GM19238 (cell line): ENCODE data around the gene ABCB9.

ENCODE experiments used
- DNase-seq: peaks from one replicate; pipeline ENCODE4 v3.0.0; 2011; ENCODE audit warnings: low spot score; ENCODE audit not compliant: insufficient read length

The ABCB9 gene

GRCh38 chr12:122994781-122995502 lies 28.7 kb upstream of the ABCB9 start:
- no peak for DNase-seq

- no peak for DNase-seq
Observed at GRCh38 chr12:122994140-122994675, 27.9 kb upstream of the ABCB9 start.

DNA sequence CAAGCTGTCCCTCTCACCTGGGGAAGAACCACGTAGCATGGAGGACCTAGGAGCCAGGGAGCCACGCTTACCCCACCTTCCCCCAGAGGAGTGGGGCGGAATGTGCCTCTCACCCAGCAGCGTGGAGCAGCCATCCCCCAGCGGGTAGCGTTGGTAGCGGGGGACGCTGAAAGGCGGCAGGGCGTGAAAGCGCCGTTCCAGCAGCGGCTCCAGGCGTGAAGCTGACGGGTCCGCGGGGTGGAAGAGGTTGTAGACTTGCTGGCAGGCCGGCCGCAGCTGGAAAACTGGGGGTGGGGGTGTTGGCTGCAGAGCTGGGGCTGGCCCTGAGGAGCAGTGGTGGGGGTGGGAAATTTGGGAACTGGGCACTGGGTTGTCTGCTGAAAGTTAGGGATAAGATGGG lies 26.1 kb upstream of the ABCB9 start:
- no peak for DNase-seq

GRCh38 chr12:122991623-122992275 lies 25.5 kb upstream of the ABCB9 start:
- DNase-seq = no peak

DNA sequence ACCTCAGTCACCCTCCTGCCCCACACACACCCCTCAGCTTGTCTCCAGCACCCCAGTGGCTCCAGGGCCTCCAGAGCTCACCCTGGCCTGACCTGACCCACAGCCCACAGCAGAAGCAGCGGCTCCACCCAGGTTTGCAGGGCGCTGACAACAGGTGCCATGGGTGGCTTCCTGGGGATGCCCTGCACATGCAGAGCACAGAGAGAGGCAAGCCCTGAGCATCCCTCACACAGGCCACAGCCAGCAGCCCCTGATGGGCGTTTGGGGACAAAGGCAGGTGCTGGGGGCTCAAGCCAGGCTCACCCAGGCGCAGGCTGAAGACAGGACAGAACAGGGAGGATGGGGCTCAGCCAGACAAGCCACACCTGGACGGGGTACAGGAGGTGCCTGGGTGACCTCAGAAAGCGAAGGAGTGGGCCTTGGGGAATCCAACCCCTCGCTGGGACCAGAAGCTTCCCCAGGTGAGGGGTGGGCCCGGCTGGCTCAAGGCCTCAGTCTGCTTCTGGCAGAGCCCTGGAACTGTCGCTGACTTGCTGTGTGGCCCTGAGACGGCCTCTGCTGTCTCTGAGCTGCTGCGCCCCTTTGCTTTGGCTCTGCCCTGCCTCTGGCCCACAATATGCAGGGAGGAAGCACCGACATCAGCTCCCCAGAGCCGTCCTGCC lies 24.8 kb upstream of the ABCB9 start:
- DNase-seq = no peak

- no peak for DNase-seq
Observed at GRCh38 chr12:122990561-122990960, 24.3 kb upstream of the ABCB9 start.

GRCh38 chr12:122989874-122990419 lies 23.7 kb upstream of the ABCB9 start:
- no peak for DNase-seq

GRCh38 chr12:122989225-122989839 lies 23.1 kb upstream of the ABCB9 start:
- no peak for DNase-seq

GRCh38 chr12:122988612-122989212 lies 22.4 kb upstream of the ABCB9 start:
- no peak for DNase-seq

- no peak for DNase-seq
Observed at GRCh38 chr12:122988036-122988435, 21.8 kb upstream of the ABCB9 start.

GRCh38 chr12:122987086-122987951 lies 21.1 kb upstream of the ABCB9 start:
- no peak for DNase-seq

- DNase-seq = no peak
Observed at GRCh38 chr12:122986258-122986871, 20.1 kb upstream of the ABCB9 start.

DNA sequence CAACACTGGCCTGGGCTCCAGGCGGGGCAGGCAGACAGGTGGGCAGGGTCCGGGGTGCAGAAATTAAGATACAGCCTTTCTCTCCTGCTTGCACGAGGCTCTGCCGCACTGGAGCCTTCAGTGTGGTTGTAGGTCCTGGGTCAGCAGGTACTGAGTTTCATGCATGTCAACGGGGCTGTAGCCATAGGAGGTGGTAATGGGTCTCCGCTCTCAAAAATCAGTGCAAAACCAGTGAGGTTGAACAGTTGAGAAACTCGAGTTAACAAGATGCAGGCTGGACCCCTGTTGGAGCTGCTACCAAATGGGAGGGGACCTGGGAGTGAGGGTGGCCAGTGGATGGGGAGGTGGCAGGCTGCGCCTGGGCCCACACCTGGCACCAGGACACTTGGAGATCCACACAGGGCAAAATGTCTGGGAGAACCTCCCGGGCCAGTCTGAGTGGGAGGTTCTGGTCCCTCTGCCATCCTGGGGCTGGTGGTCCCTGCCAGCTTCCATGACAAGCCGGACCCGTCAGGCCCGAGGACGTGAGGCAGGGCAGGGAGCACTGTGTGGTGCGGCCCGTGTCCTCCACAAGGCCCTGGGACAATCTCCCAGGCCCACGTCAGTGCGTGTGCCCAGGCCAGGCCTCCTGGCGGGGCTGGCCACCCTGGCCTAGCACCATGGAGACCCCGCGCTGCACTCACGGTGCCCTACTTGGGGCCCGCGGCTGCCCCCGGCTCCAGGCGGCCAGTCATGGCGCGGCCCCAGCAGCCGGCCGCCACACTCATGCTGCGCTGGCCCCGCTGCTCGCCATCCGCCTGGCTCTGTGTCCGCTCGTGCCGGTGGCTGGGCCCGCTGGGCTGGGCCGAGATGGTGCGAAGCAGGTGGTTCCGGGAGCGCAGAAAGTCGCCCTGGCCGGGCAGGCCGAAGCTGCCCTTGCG lies 19.3 kb upstream of the ABCB9 start:
- DNase-seq = no peak

GRCh38 chr12:122984612-122985337 lies 18.5 kb upstream of the ABCB9 start:
- DNase-seq = no peak

DNA sequence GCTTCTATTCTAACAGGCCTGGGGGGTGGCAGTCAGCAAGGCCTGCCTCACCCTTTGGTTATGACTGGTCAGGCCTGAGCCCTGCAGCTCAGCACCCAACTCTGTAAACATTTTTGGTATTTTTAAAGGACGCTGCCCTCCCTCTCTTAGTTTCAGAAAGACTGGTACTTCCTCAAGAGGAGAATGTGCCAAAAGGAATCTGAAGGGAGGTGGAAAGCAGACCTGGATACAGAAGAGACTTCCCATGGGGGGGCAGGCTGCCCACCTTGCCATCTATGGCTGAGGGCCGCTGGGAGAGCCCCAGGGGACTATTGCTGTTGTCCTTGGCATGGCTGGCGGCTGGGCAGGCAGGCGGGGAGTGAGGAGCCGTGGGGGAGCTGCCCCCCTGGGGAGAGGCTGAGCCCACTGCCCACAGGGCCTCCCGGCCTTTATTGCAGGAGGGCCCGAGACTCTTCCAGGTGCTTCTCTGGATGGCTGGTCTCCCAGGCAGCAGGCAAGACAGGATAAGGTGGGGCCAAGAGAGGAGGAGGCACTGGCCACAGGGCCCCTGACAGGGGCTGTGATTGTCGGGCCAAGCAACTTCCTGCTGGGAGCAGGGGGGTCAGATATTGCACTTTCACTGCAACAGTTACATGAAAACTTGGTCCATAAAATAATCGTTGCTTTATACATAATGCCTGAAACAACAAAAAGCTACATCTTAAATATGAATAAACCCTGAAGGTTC lies 17.7 kb upstream of the ABCB9 start:
- no peak for DNase-seq

DNA sequence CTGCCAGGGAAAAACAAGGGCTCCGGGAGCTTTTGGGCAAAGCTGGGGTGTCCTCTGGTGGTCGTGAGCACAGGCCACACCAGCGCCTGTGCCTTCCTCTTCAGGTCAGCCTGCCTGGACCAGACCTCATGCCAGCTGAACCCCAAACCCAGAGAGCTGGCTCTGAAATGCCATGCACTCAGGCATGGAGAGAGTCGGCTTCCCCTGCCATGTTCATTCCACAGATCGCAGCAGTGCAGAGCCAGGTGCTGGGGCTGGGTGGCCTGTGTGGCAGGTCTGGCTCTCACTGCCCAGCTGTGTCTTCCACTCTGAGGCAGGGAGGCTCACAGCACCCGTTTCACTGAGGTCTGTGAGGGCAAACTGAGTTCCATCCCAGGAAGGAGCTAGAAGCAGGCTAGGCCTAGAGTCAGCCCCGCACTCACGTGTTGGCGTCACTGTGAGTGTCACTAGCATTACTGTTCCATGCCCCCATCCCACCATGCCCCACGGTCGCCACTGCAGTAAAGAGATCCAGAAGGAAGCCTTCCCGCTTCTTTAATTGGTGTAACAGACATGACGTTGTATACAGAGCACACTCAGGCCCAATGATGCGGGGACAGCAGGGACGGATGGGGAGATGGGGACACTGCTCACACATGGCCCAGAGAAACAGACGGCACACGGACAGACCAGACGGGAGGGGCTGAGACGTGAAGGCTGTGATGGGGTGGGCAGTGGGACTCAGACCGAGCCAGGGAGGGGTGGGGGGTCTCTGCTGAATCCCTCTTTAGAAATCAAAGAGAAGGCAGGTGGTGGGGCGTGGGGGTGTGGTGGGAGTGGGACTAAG lies 16.9 kb upstream of the ABCB9 start:
- no peak for DNase-seq

GRCh38 chr12:122982477-122982815 lies 16.2 kb upstream of the ABCB9 start:
- no peak for DNase-seq
